ENCODE measurements around the gene HPS4.

DNA sequence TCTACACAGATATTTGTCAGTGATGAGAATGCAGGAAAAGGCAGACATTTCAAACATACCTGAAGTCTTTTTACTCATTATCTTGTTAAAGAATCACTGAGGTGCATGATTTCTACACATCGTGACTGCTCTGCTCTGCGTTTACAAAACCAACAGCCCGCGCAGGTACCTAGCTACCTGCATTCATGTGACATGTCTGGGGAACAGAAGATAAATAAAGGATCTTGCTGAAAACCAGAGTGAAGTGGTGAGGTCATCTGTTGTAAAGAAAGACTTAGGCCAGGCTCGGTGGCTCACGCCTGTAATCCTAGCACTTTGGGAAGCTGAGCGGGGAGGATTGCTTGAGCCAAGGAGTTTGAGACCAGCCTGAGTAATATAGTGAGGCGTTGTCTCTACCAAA is 38.8 kb downstream of the HPS4 start:
- TF ChIP-seq, protein P1, sequence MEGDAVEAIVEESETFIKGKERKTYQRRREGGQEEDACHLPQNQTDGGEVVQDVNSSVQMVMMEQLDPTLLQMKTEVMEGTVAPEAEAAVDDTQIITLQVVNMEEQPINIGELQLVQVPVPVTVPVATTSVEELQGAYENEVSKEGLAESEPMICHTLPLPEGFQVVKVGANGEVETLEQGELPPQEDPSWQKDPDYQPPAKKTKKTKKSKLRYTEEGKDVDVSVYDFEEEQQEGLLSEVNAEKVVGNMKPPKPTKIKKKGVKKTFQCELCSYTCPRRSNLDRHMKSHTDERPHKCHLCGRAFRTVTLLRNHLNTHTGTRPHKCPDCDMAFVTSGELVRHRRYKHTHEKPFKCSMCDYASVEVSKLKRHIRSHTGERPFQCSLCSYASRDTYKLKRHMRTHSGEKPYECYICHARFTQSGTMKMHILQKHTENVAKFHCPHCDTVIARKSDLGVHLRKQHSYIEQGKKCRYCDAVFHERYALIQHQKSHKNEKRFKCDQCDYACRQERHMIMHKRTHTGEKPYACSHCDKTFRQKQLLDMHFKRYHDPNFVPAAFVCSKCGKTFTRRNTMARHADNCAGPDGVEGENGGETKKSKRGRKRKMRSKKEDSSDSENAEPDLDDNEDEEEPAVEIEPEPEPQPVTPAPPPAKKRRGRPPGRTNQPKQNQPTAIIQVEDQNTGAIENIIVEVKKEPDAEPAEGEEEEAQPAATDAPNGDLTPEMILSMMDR (IDR thresholded peaks at IDR 0.05), result no peak
- TF ChIP-seq POLR2AphosphoS5 (IDR thresholded peaks at IDR 0.05), result no peak
